Hepatocyte (in vitro differentiated cells): ENCODE data around the gene CDK2AP2. TPM values are rescaled to one million over a fixed set of nuclear protein-coding genes. Genes with fewer than 3 reads are reported as not detected.

Source experiments
- DNase-seq: peaks from one replicate; pipeline ENCODE4 v3.0.0-alpha.2; 2016; ENCODE audit warnings: low spot score
- H2AFZ ChIP-seq: fragments of 200-600 bp; sonication (generic); 2 replicates; pipeline ENCODE4 v1.6.0; 2016; ENCODE audit warnings: antibody characterized with exemption, mild to moderate bottlenecking
- H3K27ac ChIP-seq: fragments of 200-600 bp; sonication (generic); 2 replicates; pipeline ENCODE4 v1.5.1; 2016; ENCODE audit warnings: mild to moderate bottlenecking
- H3K27me3 ChIP-seq: fragments of 200-600 bp; sonication (generic); 2 replicates; pipeline ENCODE4 v1.6.1; 2016
- H3K36me3 ChIP-seq: fragments of 200-600 bp; sonication (generic); replicated peaks from 2 replicates; pipeline ENCODE4 v1.5.1; 2016; ENCODE audit warnings: low read depth; ENCODE audit not compliant: insufficient read depth
- H3K4me1 ChIP-seq: fragments of 200-600 bp; sonication (generic); 2 replicates; pipeline ENCODE4 v1.5.1; 2016; ENCODE audit warnings: mild to moderate bottlenecking, moderate library complexity; ENCODE audit not compliant: insufficient read depth
- H3K4me2 ChIP-seq: fragments of 200-600 bp; sonication (generic); 2 replicates; pipeline ENCODE4 v1.6.0; 2016
- H3K4me3 ChIP-seq: fragments of 200-600 bp; sonication (generic); 2 replicates; pipeline ENCODE4 v1.5.1; 2016; ENCODE audit warnings: mild to moderate bottlenecking
- H3K79me2 ChIP-seq: fragments of 200-600 bp; sonication (generic); 2 replicates; pipeline ENCODE4 v1.6.0; 2017; ENCODE audit warnings: mild to moderate bottlenecking
- H3K9me2 ChIP-seq: fragments of 200-600 bp; sonication (generic); replicated peaks from 2 replicates; pipeline ENCODE4 v1.6.0; 2017; ENCODE audit warnings: mild to moderate bottlenecking; ENCODE audit not compliant: insufficient read depth
- H3K9me3 ChIP-seq: fragments of 200-600 bp; sonication (generic); 2 replicates; pipeline ENCODE4 v1.5.1; 2016; ENCODE audit warnings: low read depth, mild to moderate bottlenecking
- H4K20me1 ChIP-seq: fragments of 200-600 bp; sonication (generic); 2 replicates; pipeline ENCODE4 v1.6.0; 2016; ENCODE audit warnings: mild to moderate bottlenecking; ENCODE audit not compliant: insufficient read depth, poor library complexity, severe bottlenecking
- CTCF ChIP-seq: fragments of 200-600 bp; sonication (generic); IDR thresholded peaks from 2 replicates; pipeline ENCODE4 v1.5.1; 2016; ENCODE audit warnings: antibody characterized with exemption, mild to moderate bottlenecking; ENCODE audit not compliant: poor library complexity
- EZH2 ChIP-seq: fragments of 200-600 bp; sonication (generic); IDR thresholded peaks from 2 replicates; pipeline ENCODE4 v1.6.1; 2016; ENCODE audit warnings: antibody characterized with exemption, mild to moderate bottlenecking, borderline replicate concordance
- EZH2phosphoT487 ChIP-seq: fragments of 200-600 bp; sonication (generic); IDR thresholded peaks from one replicate; pipeline ENCODE4 v1.6.1; 2018; ENCODE audit warnings: antibody characterized with exemption, mild to moderate bottlenecking, low read depth, moderate library complexity; ENCODE audit not compliant: unreplicated experiment, severe bottlenecking
- WGBS: methylation state at CpG from one replicate; pipeline ENCODE4 v1.1.6; 2016; ENCODE audit warnings: low lambda C conversion rate; ENCODE audit errors: missing lambda C conversion rate; 5-methylcytosine and 5-hydroxymethylcytosine counted together
- polyA plus RNA-seq: library from polyadenylated mRNA; unstranded; fragments of >200 nt; fragmentation: Nextera tagmentation; extraction: Ambion mirVana; gene quantifications from 2 replicates; pipeline ENCODE4 v1.2.1, GENCODE V29; 2016
- total RNA-seq: library from RNA; depleted of rRNA; stranded (reverse); fragments of >200 nt; gene quantifications from 2 replicates; pipeline ENCODE4 v1.2.3, GENCODE V29; 2014

CDK2AP2 gene
- total and polyA plus RNA-seq, 2 experiments from 2014 or later = 47.3 to 177 TPM

GRCh38 chr11:67535561-67535960 lies 27.6 kb upstream of the CDK2AP2 start:
- Histone ChIP-seq H3K4me1 (no peaks in the 10 kb centered on the region), H3K79me2 (no peaks in the 10 kb centered on the region), H3K4me2 (no peak overlapping the region), H3K36me3 (no peaks in the 10 kb centered on the region), H3K27ac (no peak overlapping the region), H2AFZ (no peak overlapping the region), H3K27me3 (no peaks in the 10 kb centered on the region), H3K9me2 (no peaks in the 10 kb centered on the region), H3K9me3 (peaks cover 4% of the 10 kb centered on the region), H3K4me3 (no peak overlapping the region), H4K20me1 (no peaks in the 10 kb centered on the region)
- TF ChIP-seq EZH2phosphoT487 (no peak), CTCF (no peak)
- no peak for DNase-seq
- WGBS = 45% methylated on average over 1 of the region's 1 CpG

GRCh38 chr11:67534070-67534679 lies 26.2 kb upstream of the CDK2AP2 start:
- TF ChIP-seq EZH2 (no peak), EZH2phosphoT487 (no peak), CTCF (no peak)

GRCh38 chr11:67532889-67533288 lies 24.9 kb upstream of the CDK2AP2 start:
- WGBS = 80% methylated on average over 2 of the region's 2 CpGs
- Histone ChIP-seq H3K4me1 (no peaks in the 10 kb centered on the region), H3K27ac (no peak overlapping the region)

More at GRCh38 chr11:67534070-67534679, 26.2 kb upstream of the CDK2AP2 start:
- Histone ChIP-seq H3K79me2 (no peaks in the 10 kb centered on the region), H4K20me1 (no peaks in the 10 kb centered on the region), H3K9me3 (peaks cover 4% of the 10 kb centered on the region), H3K27ac (no peak overlapping the region), H3K27me3 (no peaks in the 10 kb centered on the region), H3K4me1 (no peaks in the 10 kb centered on the region), H2AFZ (no peak overlapping the region), H3K9me2 (no peaks in the 10 kb centered on the region), H3K4me2 (no peak overlapping the region), H3K36me3 (no peaks in the 10 kb centered on the region), H3K4me3 (no peak overlapping the region)
- DNase-seq = no peak
- 29% methylated on average over 4 of the region's 4 CpGs for WGBS

More at GRCh38 chr11:67532889-67533288, 24.9 kb upstream of the CDK2AP2 start:
- Histone ChIP-seq H3K36me3 (no peaks in the 10 kb centered on the region), H3K4me3 (no peak overlapping the region), H3K79me2 (no peaks in the 10 kb centered on the region), H4K20me1 (no peaks in the 10 kb centered on the region), H2AFZ (no peak overlapping the region), H3K4me2 (no peak overlapping the region), H3K27me3 (no peaks in the 10 kb centered on the region), H3K9me2 (no peaks in the 10 kb centered on the region), H3K9me3 (peaks cover 4% of the 10 kb centered on the region)
- DNase-seq = no peak
- TF ChIP-seq CTCF (no peak), EZH2 (no peak), EZH2phosphoT487 (no peak)
